Activated CD8-positive, alpha-beta memory T cell treated with anti-CD3 and anti-CD28 coated beads, Interleukin-2, amount 50 U/mL, for 1 hour (primary cell): ENCODE results near the gene DCUN1D2.
"Not testable (repeated sequence)": the region's sequence is repeated elsewhere in the genome, so short reads cannot be mapped to it uniquely, and the experiment has no call there.

ENCODE experiments used
- DNase-seq: peaks from one replicate; pipeline ENCODE4 v3.0.0-alpha.2; 2020; ENCODE audit errors: extremely low read depth

DCUN1D2 gene

GRCh38 chr13:113489549-113490495 lies 689 bp downstream of the DCUN1D2 start:
- DNase-seq, result no peak

GRCh38 chr13:113489171-113489548 lies 1.4 kb downstream of the DCUN1D2 start:
- DNase-seq, result no peak

- DNase-seq, result no peak
Measured at GRCh38 chr13:113488283-113488682, 2.2 kb downstream of the DCUN1D2 start.

- no peak for DNase-seq
Measured at GRCh38 chr13:113486698-113487097, 3.8 kb downstream of the DCUN1D2 start.

GRCh38 chr13:113485545-113485944 lies 5.0 kb downstream of the DCUN1D2 start:
- DNase-seq, result no peak

GRCh38 chr13:113483504-113484293 lies 6.8 kb downstream of the DCUN1D2 start:
- no peak for DNase-seq

GRCh38 chr13:113483081-113483480 lies 7.4 kb downstream of the DCUN1D2 start:
- DNase-seq, result no peak

- no peak for DNase-seq
Measured at GRCh38 chr13:113479179-113479578, 11.3 kb downstream of the DCUN1D2 start.

GRCh38 chr13:113477724-113478123 lies 12.8 kb downstream of the DCUN1D2 start:
- no peak for DNase-seq

- no peak for DNase-seq
Measured at GRCh38 chr13:113476811-113477210, 13.7 kb downstream of the DCUN1D2 start.

- DNase-seq, result no peak
Measured at GRCh38 chr13:113475911-113476310, 14.6 kb downstream of the DCUN1D2 start.

- no peak for DNase-seq
Measured at GRCh38 chr13:113475280-113475679, 15.2 kb downstream of the DCUN1D2 start.

GRCh38 chr13:113474179-113474578 lies 16.3 kb downstream of the DCUN1D2 start:
- DNase-seq, result no peak

GRCh38 chr13:113472355-113473025 lies 18.0 kb downstream of the DCUN1D2 start:
- DNase-seq, result no peak

- DNase-seq, result no peak
Measured at GRCh38 chr13:113471844-113472243, 18.7 kb downstream of the DCUN1D2 start.

GRCh38 chr13:113470635-113471163 lies 19.8 kb downstream of the DCUN1D2 start:
- DNase-seq, result not testable (repeated sequence)

- DNase-seq, result no peak
Measured at GRCh38 chr13:113470073-113470472, 20.4 kb downstream of the DCUN1D2 start.

- no peak for DNase-seq
Measured at GRCh38 chr13:113469582-113469981, 20.9 kb downstream of the DCUN1D2 start.

GRCh38 chr13:113468472-113469201 lies 21.9 kb downstream of the DCUN1D2 start:
- DNase-seq, result no peak

- no peak for DNase-seq
Measured at GRCh38 chr13:113468029-113468428, 22.5 kb downstream of the DCUN1D2 start.

- DNase-seq, result no peak
Measured at GRCh38 chr13:113466383-113466782, 24.1 kb downstream of the DCUN1D2 start.
